B cell (primary cell): ENCODE results near the gene TTC1. TPM values are rescaled to one million over a fixed set of nuclear protein-coding genes. Genes with fewer than 3 reads are reported as not detected.

Experiments
- ATAC-seq: fragments of 200-7000 bp; cut with Tn5 transposase; one replicate; pipeline ENCODE4 v1.10.0; 2021; ENCODE audit warnings: low read depth, mild to moderate bottlenecking, moderate number of reproducible peaks, moderate library complexity
- CTCF ChIA-PET: fragments of 350-600 bp; sonication (Branson Sonifier 250); formaldehyde crosslinking; loops from one replicate; lab custom pipeline; 2021; ENCODE audit warnings: antibody characterized with exemption, inconsistent platforms; lab: Charles Lee
- POLR2A ChIA-PET: fragments of 350-600 bp; sonication (Branson Sonifier 250); formaldehyde crosslinking; loops from one replicate; lab custom pipeline; 2021; ENCODE audit warnings: antibody characterized with exemption; lab: Charles Lee
- DNase-seq: peaks from one replicate; pipeline ENCODE4 v3.0.0; 2013
- H2AFZ ChIP-seq: 2 replicates; pipeline ENCODE4 v1.6.1; 2012; ENCODE audit warnings: mild to moderate bottlenecking, low read depth, low read length; ENCODE audit not compliant: insufficient read depth, poor library complexity, severe bottlenecking
- H3K27ac ChIP-seq, 2 donors: 1 replicate in 1 of 2; 2 replicates in 1 of 2; pipeline ENCODE4 v1.5.1; 2012 to 2013; ENCODE audit warnings: low read length in 2 of 2, mild to moderate bottlenecking in 2 of 2, moderate library complexity in 1 of 2
- H3K27me3 ChIP-seq, 4 experiments: fragments of 200-600 bp in 1 of 4; sonication (generic) in 1 of 4; replicated peaks in 1 of 4; 1 replicate in 2 of 4; 2 replicates in 2 of 4; pipeline versions ENCODE4 v1.6.1 to v1.7.0; 2013 to 2016; ENCODE audit warnings: low read length in 3 of 4, mild to moderate bottlenecking in 2 of 4, mixed read lengths in 1 of 4, moderate library complexity in 1 of 4; ENCODE audit not compliant: insufficient read depth in 4 of 4, control insufficient read depth in 3 of 4; ENCODE audit errors: control extremely low read depth in 1 of 4
- H3K36me3 ChIP-seq, 2 experiments: replicated peaks in 1 of 2; 1 replicate in 1 of 2; 2 replicates in 1 of 2; pipeline versions ENCODE4 v1.6.1 to v1.7.1; 2013; ENCODE audit warnings: low read length in 1 of 2; ENCODE audit not compliant: insufficient read depth in 2 of 2, control insufficient read depth in 1 of 2; ENCODE audit errors: control extremely low read depth in 1 of 2, extremely low read depth in 1 of 2
- H3K4me1 ChIP-seq, 2 donors: fragments of 200-600 bp in 1 of 2; sonication (generic) in 1 of 2; 1 replicate in 1 of 2; 2 replicates in 1 of 2; pipeline versions ENCODE4 v1.5.1 to v1.6.1; 2013 to 2017; ENCODE audit warnings: low read length in 2 of 2; ENCODE audit not compliant: control insufficient read depth in 2 of 2, insufficient read depth in 2 of 2
- H3K4me2 ChIP-seq: replicated peaks from 2 replicates; pipeline ENCODE3; 2012; ENCODE audit warnings: mild to moderate bottlenecking, low read depth, low read length; ENCODE audit not compliant: poor library complexity, severe bottlenecking
- H3K4me3 ChIP-seq, 5 experiments: fragments of 200-600 bp in 1 of 5; sonication (generic) in 1 of 5; 1 replicate in 3 of 5; 2 replicates in 2 of 5; pipeline versions ENCODE4 v1.5.1 to v1.7.0; 2011 to 2016; ENCODE audit warnings: low read length in 4 of 5, mild to moderate bottlenecking in 4 of 5, low read depth in 2 of 5, control low read depth in 1 of 5, moderate library complexity in 1 of 5; ENCODE audit not compliant: insufficient read depth in 1 of 5; ENCODE audit errors: control extremely low read depth in 1 of 5, extremely low read depth in 1 of 5
- H3K79me2 ChIP-seq: fragments of 200-600 bp; sonication (generic); one replicate; pipeline ENCODE4 v1.6.0; 2016; ENCODE audit warnings: low read length; ENCODE audit not compliant: control insufficient read depth, insufficient read depth
- H3K9ac ChIP-seq: fragments of 200-600 bp; sonication (generic); 2 replicates; pipeline ENCODE4 v1.6.1; 2017; ENCODE audit warnings: mild to moderate bottlenecking, low read length, moderate library complexity
- H3K9me3 ChIP-seq, 3 donors: one replicate each; pipeline versions ENCODE4 v1.6.1 to v1.7.1; 2013; ENCODE audit warnings: low read length in 2 of 3; ENCODE audit not compliant: control insufficient read depth in 2 of 3, insufficient read depth in 1 of 3; ENCODE audit errors: control extremely low read depth in 1 of 3
- H4K20me1 ChIP-seq: 2 replicates; pipeline ENCODE4 v1.6.0; 2012; ENCODE audit warnings: mild to moderate bottlenecking, low read length; ENCODE audit not compliant: insufficient read depth, control insufficient read depth, poor library complexity, severe bottlenecking
- H3K27ac Mint-ChIP-seq: one replicate; pipeline ENCODE4 v1.8.0; 2021; ENCODE audit warnings: mixed read lengths
- H3K27me3 Mint-ChIP-seq: one replicate; pipeline ENCODE4 v1.8.0; 2021; ENCODE audit warnings: mixed read lengths
- H3K4me1 Mint-ChIP-seq: one replicate; pipeline ENCODE4 v1.8.0; 2021; ENCODE audit warnings: mixed read lengths
- H3K4me3 Mint-ChIP-seq: one replicate; pipeline ENCODE4 v1.8.0; 2021; ENCODE audit warnings: mixed read lengths
- H3K9me3 Mint-ChIP-seq: one replicate; pipeline ENCODE4 v1.8.0; 2022; ENCODE audit warnings: mixed read lengths; ENCODE audit not compliant: insufficient read depth
- CTCF ChIP-seq: fragments of 200-600 bp; IDR thresholded peaks from one replicate; pipeline ENCODE4 v1.8.0; 2022; ENCODE audit warnings: antibody characterized with exemption, mild to moderate bottlenecking
- EZH2 ChIP-seq: IDR thresholded peaks from 2 replicates; pipeline ENCODE4 v1.6.1; 2012; ENCODE audit warnings: borderline replicate concordance, low read depth, mild to moderate bottlenecking, moderate library complexity, low read length; ENCODE audit not compliant: insufficient read depth, poor library complexity, severe bottlenecking
- WGBS: methylation state at CpG from one replicate; pipeline ENCODE4 v1.1.5; 2013; ENCODE audit warnings: missing lambda C conversion rate; ENCODE audit not compliant: insufficient coverage; 5-methylcytosine and 5-hydroxymethylcytosine counted together
- intact Hi-C: fragments of 100-400 bp; cut with micrococcal nuclease; formaldehyde crosslinking; loops from one replicate; pipeline ENCODE4 v1.10.0; 2022
- polyA plus RNA-seq: library from polyadenylated mRNA; depleted of rRNA; stranded (reverse); fragments of >200 nt; gene quantifications from 2 replicates; pipeline ENCODE4 v1.2.3, GENCODE V29; 2012
- total RNA-seq, 2 donors: library from RNA; stranded (reverse); fragments of 120-200 nt in 1 of 2; gene quantifications; 1 replicate in 1 of 2; 2 replicates in 1 of 2; pipeline versions ENCODE4 v1.2.3 to v1.2.4, GENCODE V29; 2013 to 2022

The TTC1 gene
- total and polyA plus RNA-seq, 2 donors (not counting 1 experiment from before 2014, with no cell fraction given), result 12.1 to 40.4 TPM

GRCh38 chr5:159969966-159970365 lies 39.0 kb upstream of the TTC1 start:
- Mint-ChIP-seq H3K27ac (no peak overlapping the region), H3K9me3 (no peaks in the 10 kb centered on the region), H3K4me3 (no peak overlapping the region), H3K4me1 (peaks cover 13% of the 10 kb centered on the region), H3K27me3 (peaks cover 71% of the 10 kb centered on the region)
- H4K20me1 ChIP-seq, result no peaks in the 10 kb centered on the region
- peaks cover 0 to 47% (median 29%) of the 10 kb centered on the region in 4 experiments for H3K27me3 ChIP-seq
- TF ChIP-seq CTCF, result no peak
- TF ChIP-seq EZH2, result no peak
- no peak overlapping the region for H3K27ac ChIP-seq
- H3K4me1 ChIP-seq, result peaks cover 9 to 15% of the 10 kb centered on the region in 2 donors
- no peaks in the 10 kb centered on the region for H3K36me3 ChIP-seq
- no peak for DNase-seq
- no peak for ATAC-seq
- no peak overlapping the region for H3K4me3 ChIP-seq
- peaks cover 0 to 9% (median 0%) of the 10 kb centered on the region in 3 donors for H3K9me3 ChIP-seq
- ChIA-PET POLR2A (no interaction called here), CTCF (interaction anchor here (1.5 to 2.9 kb wide), 2 partner anchors 17 to 684 kb away, joined by 4 to 11 read pairs; no protein-coding TSS in a partner anchor)
- H3K4me2 ChIP-seq, result no peak overlapping the region
- no peaks in the 10 kb centered on the region for H3K79me2 ChIP-seq
- intact Hi-C loops, result no loop called here
- no peak overlapping the region for H2AFZ ChIP-seq
- no peak overlapping the region for H3K9ac ChIP-seq

- Histone ChIP-seq H3K79me2 (no peaks in the 10 kb centered on the region), H3K36me3 (no peaks in the 10 kb centered on the region), H3K4me2 (no peak overlapping the region), H3K4me1 (peaks cover 9 to 12% of the 10 kb centered on the region in 2 donors), H3K9ac (no peak overlapping the region), H3K27ac (no peak overlapping the region), H2AFZ (no peak overlapping the region), H3K9me3 (peaks cover 0 to 9% (median 0%) of the 10 kb centered on the region in 3 donors), H4K20me1 (no peaks in the 10 kb centered on the region), H3K4me3 (no peak overlapping the region), H3K27me3 (peaks cover 0 to 47% (median 28%) of the 10 kb centered on the region in 4 experiments)
- ChIA-PET POLR2A (no interaction called here), CTCF (no interaction called here)
- DNase-seq (no peak), ATAC-seq (no peak)
- Mint-ChIP-seq H3K27me3 (peaks cover 64% of the 10 kb centered on the region), H3K4me1 (peaks cover 13% of the 10 kb centered on the region), H3K4me3 (peak overlapping the region; percentile 70), H3K9me3 (no peaks in the 10 kb centered on the region), H3K27ac (no peak overlapping the region)
- TF ChIP-seq EZH2 (no peak), CTCF (no peak)
- no CpG with 5 or more reads among the region's 4 CpGs for WGBS
- intact Hi-C loops, result no loop called here
Measured at GRCh38 chr5:159971038-159971437, 37.9 kb upstream of the TTC1 start.
